Amygdala (tissue), 56 donors: ENCODE results near the gene PLEKHG7.
"Not testable (repeated sequence)": the region's sequence is repeated elsewhere in the genome, so short reads cannot be mapped to it uniquely, and the experiment has no call there.

Source experiments
- DNase-seq, 56 donors: peaks; one replicate each; lab custom pipeline; 2025; lab: John Stamatoyannopoulos, UW

The PLEKHG7 gene

DNA sequence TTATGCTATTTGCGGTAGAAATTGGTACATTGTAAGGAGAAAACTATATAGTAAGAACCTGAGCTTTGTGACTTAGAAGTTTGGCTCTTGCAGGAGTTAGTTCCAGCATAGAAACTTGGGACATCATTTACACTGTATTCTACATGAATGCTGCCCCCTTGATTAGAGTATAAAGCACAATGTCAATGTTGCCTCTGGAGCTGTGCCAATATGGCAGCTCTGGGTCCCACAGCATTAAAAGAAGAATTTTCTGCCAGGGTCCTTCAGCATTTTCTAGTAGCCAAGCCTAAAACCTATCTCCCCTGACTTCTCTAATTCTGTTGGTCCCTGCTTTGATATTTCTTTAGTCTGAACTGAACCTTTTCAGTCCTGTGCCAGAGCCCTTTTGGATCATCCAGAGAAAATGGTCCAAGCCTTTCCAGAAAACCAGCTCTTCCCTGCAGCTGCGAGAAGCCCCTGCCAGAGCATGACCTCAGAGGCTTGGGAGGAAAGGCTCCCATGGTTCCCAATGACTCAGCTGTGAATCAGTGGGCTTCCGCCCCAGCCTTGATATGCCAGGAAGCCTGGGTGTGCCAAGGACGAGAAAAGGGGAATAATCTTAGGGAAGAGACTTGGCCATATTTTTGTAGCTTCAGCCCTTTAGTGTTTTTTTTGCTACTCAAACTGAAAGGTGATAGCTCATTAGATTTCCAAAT lies 43.2 kb downstream of the PLEKHG7 start:
- DNase-seq, result peak in 40 of 56 donors; percentile 5 to 86 (median 46)

DNA sequence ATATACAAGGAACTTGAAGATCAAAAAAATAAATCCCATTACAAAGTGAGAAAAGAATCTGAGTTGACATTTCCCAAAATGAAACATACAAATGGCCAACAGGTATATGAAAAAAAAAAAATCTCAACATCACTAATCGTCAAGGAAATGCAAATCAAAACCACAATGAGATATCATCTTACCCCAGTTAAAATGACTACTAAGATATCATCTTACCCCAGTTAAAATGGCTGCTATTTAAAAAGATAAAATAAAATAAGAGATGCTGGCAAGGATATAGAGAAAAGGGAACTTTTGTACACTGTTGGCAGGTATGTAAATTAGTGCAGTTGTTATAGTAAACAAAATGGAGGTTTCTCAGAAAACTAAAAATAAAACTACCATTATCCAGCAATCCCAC lies 44.4 kb downstream of the PLEKHG7 start:
- DNase-seq, result no peak

DNA sequence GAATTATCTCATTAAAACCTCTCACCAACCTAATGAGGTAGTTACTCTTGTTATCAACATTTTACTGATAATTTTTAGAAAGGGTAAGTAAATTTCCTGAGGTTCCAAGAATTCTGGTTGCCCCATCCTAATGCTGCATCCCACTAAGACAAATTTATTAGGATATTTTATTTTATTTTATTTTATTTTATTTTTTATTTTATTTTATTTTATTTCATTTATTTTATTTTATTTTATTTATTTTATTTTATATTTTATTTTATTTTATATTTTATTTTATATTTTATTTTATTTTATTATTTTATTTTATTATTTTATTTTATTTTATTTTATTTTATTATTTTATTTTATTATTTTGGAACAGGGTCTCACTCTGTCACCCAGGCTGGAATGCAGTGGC lies 46.9 kb downstream of the PLEKHG7 start:
- not testable (repeated sequence) for DNase-seq

DNA sequence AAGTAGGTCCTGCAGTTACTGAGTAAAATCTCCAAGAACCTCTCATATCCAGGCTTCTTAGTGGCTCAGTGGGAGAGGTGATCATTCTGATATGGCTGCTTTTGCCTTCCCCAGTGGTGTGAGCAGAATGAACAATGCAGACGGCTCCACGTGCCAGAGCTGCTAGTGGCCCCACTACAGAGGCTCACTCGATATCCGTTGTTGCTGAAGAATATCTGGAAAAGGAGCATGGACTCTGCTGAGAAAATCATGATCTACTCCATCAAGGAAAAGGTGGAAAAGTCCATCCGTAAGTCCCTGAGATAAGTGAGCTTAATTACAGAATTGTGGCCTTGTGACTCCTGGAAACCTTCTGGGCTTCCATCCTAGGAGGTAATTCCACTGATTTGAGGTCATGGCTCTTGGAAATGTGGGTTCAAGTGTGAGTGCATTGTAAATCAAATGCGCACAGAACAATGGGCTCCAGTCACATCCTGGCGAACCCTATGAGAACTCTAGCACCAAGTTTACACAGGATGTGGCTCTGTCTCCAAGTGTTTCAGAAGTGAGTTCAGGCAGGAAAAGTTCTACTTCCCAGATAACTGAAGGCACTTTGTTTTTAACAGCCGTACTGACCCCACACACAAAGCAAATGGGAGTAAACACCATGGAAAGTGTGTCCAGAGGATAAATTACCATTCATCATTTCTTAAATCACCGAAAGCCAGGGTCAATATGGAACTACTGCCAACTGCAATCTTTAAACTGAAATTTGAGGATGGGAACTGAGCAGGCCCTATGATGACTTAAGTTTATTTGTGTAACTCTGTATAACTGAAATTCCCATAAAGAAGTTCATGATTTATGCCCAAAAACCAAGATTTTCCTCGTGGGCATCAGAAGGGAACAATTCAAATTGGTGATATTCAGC lies 51.4 kb downstream of the PLEKHG7 start:
- DNase-seq, result no peak

- no peak for DNase-seq
These were observed 54.3 kb downstream of the PLEKHG7 start for GRCh38 chr12:92756898-92757596.

GRCh38 chr12:92757597-92758121 lies 54.9 kb downstream of the PLEKHG7 start:
- no peak for DNase-seq

DNA sequence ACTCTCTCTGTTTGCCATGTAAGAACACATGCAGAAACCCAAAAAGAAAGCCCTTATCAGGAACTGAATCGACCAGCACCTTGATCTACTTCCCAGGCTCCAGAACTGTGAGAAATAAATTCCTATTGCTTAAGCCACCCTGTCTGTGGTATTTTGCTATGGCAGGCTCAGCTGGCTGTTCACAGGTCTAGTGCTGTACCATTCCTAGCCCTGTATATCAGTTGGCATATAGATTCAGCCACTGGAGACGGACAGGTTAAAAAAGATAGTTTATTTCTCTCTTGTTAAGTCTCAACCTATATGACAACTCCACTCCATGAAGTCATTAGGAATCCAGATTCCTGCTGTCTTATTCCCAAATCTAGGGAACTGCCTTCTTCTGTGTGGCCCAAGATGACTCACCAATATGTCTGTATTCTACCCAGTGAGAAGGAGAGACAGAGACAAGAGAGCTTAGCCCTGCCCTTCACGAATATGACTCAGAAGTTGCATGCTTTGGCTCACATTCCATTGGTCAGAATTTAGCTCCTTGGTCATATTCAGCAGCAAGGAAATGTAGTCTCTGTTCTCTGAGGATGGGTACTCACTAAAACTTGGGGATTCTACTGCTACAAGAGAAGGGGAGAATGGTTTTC lies 57.0 kb downstream of the PLEKHG7 start:
- no peak for DNase-seq

DNA sequence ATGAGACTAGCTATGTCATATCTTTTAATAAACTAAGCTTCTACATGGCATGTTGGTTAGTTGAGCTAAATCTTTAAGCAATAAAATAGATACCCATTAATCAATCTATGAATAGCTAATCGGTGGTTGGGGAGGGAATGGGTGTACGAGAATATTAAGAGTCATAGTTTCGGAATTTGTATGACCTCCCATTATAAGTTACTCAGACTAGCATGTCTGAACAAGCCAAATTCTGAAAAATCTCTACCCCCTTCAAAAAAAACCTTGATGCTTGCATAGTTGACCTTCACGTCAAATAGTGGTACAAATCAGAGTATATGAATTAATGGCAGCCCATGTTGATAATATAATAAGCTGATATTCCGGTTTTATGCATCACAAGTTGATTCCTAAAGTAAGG lies 60.0 kb downstream of the PLEKHG7 start:
- no peak for DNase-seq

DNA sequence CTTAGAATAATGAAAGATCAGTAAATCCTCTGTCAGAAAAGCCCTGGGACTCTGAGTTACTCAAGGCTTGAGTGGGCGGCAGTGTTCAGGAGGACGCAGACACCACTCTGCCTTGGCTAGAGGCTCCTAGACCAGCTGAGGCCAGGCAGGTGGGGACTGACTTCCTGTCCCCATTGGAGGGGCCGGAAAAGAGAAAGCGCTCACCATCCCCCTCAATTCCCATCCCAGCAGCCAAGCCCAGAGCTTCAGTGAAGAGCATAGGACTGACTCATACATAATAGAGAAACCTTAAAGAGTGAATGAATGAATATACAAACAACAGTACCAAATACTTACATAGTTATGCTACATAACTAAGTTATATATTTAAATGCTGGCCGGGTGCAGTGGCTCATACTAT lies 62.0 kb downstream of the PLEKHG7 start:
- DNase-seq, result no peak

DNA sequence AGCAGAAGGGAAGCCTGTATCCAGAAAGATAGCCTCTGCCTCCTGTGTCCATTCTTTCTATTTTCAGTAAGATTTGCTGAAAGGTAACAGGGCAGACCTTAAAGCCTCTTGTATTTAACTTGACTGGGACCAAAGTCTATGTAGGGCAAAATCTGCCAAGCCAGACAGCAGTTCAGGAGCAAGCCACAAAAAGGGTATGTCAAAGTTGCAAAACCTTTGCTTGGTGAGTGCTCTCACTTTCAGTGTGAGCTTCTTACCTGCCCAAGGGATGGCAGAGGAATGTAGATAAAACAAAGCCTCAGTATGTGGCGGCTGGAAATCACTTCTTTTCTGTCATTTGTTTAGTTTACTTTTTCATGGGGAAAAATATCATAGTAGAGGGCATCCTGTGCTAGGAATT lies 63.1 kb downstream of the PLEKHG7 start:
- DNase-seq, result no peak

GRCh38 chr12:92769124-92769901 lies 66.5 kb downstream of the PLEKHG7 start:
- no peak for DNase-seq

DNA sequence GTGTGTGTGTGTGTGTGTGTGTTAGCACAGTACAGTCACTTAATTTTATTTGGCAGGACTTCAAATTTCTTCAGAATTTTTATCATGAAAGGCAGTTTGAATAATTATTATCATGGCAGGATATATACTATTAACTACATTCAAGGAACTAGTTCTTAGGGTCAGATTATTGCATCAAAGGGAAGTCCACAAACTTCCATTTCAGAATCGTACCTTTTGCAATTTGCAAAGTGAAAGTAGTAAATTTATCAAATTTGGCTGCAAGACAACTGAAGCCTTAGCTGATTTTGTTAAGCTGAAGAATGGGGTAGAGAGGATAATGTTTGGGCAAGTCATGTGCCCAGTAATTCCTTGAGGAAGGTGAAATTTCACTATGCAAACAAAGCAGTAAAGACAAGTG lies 68.2 kb downstream of the PLEKHG7 start:
- no peak for DNase-seq

DNA sequence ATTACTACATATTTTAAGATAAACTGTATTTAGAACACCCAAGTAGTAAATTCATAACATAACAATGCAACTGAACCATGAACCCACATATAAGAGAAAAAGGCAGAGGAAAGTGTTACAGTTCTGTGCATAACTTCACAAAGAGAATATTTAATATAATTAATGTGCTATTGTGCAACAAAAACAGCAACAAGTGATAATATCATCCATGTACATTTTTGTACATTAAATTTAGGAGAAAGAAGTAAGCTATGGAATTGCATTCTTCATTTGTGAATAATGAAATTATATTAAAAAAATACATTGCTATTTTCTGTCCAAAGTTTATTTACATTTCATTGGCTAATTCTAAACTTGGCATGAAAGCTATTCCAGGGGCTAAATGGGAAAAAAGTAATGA lies 72.6 kb downstream of the PLEKHG7 start:
- DNase-seq, result no peak

GRCh38 chr12:92778525-92778924 lies 75.7 kb downstream of the PLEKHG7 start:
- DNase-seq, result no peak

- no peak for DNase-seq
These were observed 77.1 kb downstream of the PLEKHG7 start for GRCh38 chr12:92779902-92780301.

DNA sequence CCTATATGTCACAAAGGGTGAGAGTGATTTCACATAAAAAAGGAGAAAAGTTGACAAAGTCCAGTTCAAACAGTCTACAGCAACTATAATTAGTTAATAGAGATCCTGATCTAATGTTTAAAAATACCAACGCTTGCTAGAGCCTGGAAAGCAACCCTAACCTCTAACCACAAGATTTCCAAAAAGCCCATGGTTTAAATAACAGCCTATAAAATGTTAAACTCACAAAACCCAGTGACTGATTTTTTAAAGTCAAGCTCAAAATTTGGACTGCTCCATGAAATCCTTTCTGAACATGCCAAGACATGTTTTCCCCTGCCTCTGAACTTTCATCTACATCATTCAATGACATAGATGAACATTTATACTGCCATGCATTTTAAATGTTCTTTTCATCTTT lies 81.6 kb downstream of the PLEKHG7 start:
- no peak for DNase-seq

DNA sequence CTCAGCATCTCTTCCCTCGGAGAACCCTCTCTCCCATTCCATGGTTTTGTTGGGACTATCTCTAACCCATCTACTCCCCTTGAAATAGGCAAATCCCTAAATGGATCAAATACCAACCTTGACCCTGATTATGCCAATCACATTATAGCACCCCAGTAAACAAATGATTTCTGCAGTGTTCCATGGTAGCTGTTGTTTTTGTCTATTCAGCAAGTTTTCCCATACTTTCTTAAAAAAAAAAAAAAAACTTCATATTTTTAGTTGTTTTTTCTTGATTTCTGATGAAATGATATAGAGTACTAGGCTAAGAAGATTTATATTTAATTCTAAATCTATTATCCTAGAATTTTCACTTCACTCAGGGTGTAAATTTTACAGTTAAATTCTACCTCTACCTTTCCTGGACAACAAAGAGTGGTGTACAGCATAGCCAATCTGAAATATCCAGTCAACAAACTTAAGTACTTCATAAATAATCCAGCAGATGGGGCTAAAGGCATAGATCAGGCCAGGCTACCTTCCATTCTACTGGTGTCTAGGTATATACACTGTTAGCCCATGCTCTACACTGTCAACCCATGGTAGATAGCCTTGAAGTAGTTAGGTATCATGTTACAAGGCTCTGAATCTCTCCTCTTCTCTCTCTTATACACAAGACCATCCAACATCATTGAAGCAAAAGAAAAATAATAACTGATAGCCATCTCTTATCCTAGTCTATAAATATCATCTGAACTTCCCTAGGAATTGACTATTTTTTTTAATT lies 82.2 kb downstream of the PLEKHG7 start:
- peak in 1 of 56 donors; percentile 1 for DNase-seq

- no peak for DNase-seq
These were observed 82.8 kb downstream of the PLEKHG7 start for GRCh38 chr12:92785563-92785950.

DNA sequence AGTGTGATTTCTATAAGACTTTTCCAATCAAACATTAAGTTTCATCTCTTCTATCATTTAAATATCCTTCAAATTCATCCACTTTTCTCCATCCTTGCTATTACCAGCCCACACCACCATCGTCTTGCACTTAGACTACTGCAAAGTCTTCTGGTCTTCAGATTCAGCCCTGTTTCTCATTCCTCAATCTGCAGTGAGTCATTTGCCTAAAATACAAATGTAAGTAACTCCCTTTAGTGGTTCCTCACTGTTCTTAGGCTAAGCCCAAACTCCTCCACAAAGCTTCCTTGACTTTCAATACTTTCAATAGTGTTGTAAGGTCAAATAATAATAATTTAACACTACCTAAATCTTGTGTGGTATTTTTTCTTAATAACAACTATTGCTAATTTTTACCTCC lies 83.3 kb downstream of the PLEKHG7 start:
- DNase-seq, result no peak
